CD4-positive, alpha-beta T cell treated with Interleukin-12 subunit alpha and Interleukin-12 subunit beta, for 1 hour (primary cell): ENCODE data around the gene IFNW1.

Experiments
- DNase-seq: peaks from one replicate; pipeline ENCODE4 v3.0.0-alpha.2; 2020

Gene IFNW1

DNA sequence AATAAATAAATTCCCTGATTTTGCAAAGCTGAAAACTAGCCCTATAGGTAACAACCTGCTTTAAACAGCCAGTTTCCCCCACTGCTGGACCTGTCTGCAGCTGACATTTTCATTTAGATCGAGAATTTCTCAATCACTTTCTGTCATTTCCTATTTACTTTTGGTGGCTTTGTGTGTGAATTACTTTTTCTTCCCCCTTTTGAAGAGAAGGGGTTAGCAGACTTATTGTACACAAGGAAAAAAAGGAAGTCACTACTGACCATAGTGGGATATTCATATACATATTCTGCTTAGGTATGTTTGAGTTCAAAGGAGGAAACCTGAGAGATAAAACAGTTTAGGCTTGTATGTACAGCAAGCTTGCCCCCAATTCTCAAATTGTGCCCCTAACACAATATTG lies 36.8 kb downstream of the IFNW1 start:
- no peak for DNase-seq

DNA sequence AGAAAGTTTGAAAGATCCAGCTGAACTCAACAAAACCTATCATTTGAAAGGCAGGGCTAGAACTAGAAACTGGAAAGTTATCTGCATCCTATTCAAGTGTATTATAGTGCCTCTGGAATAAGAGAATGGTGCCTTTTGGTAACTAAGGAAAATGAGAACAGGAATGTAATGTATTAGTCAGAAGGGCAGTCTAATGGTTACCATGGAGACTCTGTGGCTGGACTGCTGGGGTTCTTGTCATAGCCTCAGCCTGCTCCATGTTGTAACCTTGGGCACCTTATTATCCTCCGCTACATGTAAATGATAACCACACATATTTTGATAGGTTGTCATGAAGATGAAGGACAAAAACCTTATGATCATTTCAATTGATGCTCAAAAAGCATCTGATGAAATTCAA lies 39.3 kb downstream of the IFNW1 start:
- no peak for DNase-seq

DNA sequence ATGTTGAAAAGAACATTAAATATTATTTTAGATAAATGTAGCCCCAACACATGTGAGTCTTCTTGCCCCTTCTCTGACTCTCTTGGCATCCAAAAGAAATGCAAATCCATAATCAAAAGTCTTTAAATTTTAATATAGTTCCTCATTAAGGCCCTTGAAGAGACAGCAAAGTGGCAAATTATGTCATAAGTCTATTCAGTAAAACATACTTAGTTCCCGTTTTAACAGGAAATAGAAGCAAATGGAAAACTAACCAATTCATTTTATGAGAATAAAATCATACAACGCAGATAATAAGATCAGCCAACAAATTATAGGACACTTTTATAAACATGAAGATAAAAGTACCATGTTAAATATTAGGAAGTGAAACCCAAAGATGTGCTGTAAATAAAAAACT lies 43.8 kb downstream of the IFNW1 start:
- DNase-seq: no peak

DNA sequence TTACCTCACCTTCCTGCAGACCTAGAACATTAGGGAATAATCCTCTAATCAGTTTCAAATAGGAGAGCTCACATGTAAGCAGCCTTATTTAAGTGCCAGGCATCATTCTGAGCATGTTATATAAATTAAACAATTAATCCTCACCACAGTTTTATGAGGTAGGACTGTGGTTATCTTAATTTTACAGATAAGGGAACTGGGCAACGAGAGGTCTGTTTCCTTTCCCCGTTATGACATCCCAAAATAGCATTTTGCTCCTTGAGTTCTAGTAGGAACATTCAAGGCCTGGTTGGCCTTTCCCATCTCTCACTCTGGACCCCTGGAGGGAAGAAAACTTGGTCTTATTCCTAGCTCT lies 44.8 kb downstream of the IFNW1 start:
- no peak for DNase-seq

DNA sequence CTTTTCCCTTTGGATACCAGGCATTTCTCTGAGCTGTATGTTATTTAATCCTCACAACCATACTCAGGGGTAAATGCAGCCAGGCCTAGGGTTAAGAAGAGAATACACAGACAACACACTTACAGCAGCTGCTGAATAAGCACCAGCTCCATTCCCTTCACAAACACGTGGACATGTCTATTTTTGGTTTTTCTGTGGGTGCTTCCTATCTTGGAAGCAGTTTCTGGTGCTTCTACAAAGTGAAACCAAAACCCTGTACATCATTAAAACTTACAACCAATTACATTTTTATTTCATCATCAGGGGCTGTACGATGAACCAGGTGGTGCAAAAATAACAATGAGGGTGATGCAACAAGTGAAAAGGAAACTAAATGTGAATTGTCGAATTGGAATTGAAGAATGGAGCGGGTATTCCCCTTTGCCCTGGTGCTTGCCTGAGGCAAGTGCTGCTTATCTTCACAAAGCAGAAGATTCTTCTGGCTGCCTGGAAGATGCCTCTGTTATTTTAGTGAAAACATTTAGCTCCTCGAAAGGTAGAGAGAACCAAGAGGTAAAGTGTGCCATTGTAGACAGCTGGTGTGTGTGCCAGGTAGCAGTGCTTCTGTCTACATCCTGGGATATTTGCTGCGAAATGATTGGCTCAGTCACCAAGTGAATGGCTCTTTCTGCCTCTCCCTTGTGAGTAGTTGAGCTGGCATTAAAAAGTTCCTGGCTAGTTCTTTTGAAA lies 45.3 kb downstream of the IFNW1 start:
- DNase-seq: peak; percentile 79

DNA sequence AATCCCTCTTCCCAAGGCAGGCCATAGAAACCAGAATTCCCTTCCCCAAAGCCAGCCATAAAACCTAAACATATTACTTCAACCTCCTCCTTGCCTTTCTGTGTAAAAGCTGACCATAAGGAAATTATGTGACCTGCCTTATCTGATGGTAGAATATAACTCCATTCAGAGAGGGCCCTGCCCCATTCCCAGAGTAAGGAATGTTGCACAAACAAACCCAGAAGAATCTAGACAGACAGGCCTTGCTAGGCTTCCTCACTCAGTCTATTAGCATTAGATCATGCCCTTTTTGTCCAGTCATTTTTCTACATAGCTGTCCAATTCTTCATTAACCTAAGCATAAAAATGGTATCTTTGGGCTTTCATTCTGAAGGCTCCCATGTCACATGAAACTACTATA lies 46.1 kb downstream of the IFNW1 start:
- no peak for DNase-seq
